ENCODE data around the gene UBN2. TPM values are rescaled to one million over a fixed set of nuclear protein-coding genes. Genes with fewer than 3 reads are reported as not detected.

UBN2 gene
- total RNA-seq, 1 experiment from 2014 or later, result 8.9 TPM

DNA sequence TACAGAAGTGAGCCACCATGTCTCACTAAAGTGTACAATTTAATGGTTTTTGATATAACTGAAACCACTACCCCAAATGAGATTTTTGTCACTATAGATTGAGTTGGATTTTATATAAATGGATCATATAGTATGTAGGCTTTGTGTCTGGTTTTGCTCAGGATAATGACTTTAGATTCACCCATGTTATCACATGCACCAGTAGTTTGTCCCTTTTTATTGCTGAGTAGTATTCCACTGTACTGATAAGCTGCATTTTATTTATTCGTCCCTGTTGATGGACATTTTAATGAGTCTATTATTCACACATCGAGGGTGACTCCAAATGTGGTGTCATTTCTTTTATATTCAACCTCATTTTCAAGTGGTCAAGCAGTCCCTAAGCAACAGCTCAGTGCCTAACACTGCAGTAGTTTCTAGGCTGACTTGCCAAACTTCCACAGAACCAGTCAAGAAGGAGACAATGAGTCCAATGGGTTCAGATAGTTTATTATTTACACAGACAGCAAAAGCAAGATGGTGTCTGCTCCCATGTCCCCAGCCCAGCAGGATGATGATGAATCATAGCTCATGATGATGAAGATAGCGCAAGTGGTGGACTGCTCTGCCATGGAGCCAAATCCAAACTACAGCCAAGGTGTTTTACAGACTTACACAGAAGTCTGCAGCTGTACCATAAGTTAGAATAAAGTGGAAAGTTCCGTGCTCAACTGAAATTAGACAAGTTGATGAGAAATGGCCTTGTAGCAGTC, 103.5 kb downstream of the UBN2 start:
- H3K27me3 ChIP-seq (ENCODE audit: low read length), result no peaks in the 10 kb centered on the region
- no peaks in the 10 kb centered on the region for H3K79me2 ChIP-seq (ENCODE audit: low read length)
- no peak overlapping the region for H3K27ac ChIP-seq (ENCODE audit: low read length)
- H4K20me1 ChIP-seq (ENCODE audit: insufficient read depth, low read depth, low read length), result no peaks in the 10 kb centered on the region
- no peak overlapping the region for H3K9ac ChIP-seq (ENCODE audit: low read length)
- DNase-seq, result no peak
- no peak overlapping the region for H2AFZ ChIP-seq (ENCODE audit: low read length)
- H3K9me2 ChIP-seq (replicated peaks; ENCODE audit: insufficient read depth, low read length), result no peaks in the 10 kb centered on the region; the same call in 1 of the 2 replicates
- no peaks in the 10 kb centered on the region; the same call in 1 of the 2 replicates for H3K36me3 ChIP-seq (ENCODE audit: insufficient read depth, low read length)
- H3K4me1 ChIP-seq (ENCODE audit: low read length), result no peaks in the 10 kb centered on the region
- no peak overlapping the region for H3K4me2 ChIP-seq (ENCODE audit: low read depth, low read length, poor library complexity, severe bottlenecking)
- H3K9me3 ChIP-seq (ENCODE audit: low read length), result no peaks in the 10 kb centered on the region
- H3K4me3 ChIP-seq (ENCODE audit: low read length), result no peak overlapping the region

DNA sequence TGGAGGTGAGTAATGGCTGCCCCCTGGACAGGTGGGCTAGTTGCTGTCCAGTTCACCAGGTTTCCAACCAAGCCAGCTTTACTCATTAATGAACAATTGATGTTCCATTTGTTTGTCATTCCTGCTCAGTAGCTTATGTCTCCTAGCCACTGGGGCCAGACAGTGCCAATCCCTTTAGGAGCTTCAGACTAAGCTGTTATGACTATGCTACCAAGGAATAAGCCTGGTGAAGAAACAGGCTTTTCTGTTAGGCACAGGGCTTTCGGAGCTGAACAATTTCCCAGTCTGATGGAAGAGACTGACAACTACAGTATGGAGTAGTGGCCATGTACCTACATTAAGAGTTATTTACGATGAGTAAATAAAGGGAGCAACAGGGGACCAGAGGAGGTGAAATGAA, 108.0 kb downstream of the UBN2 start:
- Histone ChIP-seq H3K36me3 (ENCODE audit: insufficient read depth, low read length) (peaks cover 5% of the 10 kb centered on the region; the same call in 1 of the 2 replicates), H3K4me1 (ENCODE audit: low read length) (peaks cover 27% of the 10 kb centered on the region), H3K27ac (ENCODE audit: low read length) (no peak overlapping the region), H3K9ac (ENCODE audit: low read length) (no peak overlapping the region), H3K27me3 (ENCODE audit: low read length) (no peaks in the 10 kb centered on the region), H3K9me3 (ENCODE audit: low read length) (no peaks in the 10 kb centered on the region), H4K20me1 (ENCODE audit: insufficient read depth, low read depth, low read length) (no peaks in the 10 kb centered on the region), H3K9me2 (replicated peaks; ENCODE audit: insufficient read depth, low read length) (no peaks in the 10 kb centered on the region; the same call in 1 of the 2 replicates), H2AFZ (ENCODE audit: low read length) (no peak overlapping the region), H3K79me2 (ENCODE audit: low read length) (peaks cover 25% of the 10 kb centered on the region), H3K4me3 (ENCODE audit: low read length) (peak overlapping the region; percentile 48; the same call in 1 of the 2 replicates), H3K4me2 (ENCODE audit: low read depth, low read length, poor library complexity, severe bottlenecking) (no peak overlapping the region)
- DNase-seq, result no peak

DNA sequence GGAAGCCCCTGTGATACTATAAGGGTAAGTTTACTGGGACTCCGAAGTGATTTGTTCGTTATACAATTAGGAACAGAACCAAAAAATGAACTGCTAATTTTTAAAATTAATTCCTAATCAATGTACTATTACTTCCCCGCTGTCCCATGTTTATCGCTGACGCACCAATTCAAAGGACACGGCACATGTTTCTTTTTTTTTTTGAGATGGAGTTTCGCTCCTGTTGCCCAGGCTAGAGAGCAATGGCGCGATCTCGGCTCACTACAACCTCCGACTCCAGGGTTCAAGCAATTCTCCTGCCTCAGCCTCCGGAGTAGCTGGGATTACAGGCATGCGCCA, 108.6 kb downstream of the UBN2 start:
- Histone ChIP-seq H3K27me3 (ENCODE audit: low read length) (no peaks in the 10 kb centered on the region), H3K27ac (ENCODE audit: low read length) (no peak overlapping the region), H3K9ac (ENCODE audit: low read length) (no peak overlapping the region), H3K79me2 (ENCODE audit: low read length) (peaks cover 29% of the 10 kb centered on the region), H3K4me1 (ENCODE audit: low read length) (peaks cover 33% of the 10 kb centered on the region), H4K20me1 (ENCODE audit: insufficient read depth, low read depth, low read length) (no peaks in the 10 kb centered on the region), H3K9me3 (ENCODE audit: low read length) (no peaks in the 10 kb centered on the region), H2AFZ (ENCODE audit: low read length) (no peak overlapping the region; the same call in 1 of the 2 replicates), H3K4me2 (ENCODE audit: low read depth, low read length, poor library complexity, severe bottlenecking) (peak overlapping the region; percentile 20), H3K4me3 (ENCODE audit: low read length) (peak overlapping the region; percentile 48; the same call in 1 of the 2 replicates), H3K9me2 (replicated peaks; ENCODE audit: insufficient read depth, low read length) (no peaks in the 10 kb centered on the region; the same call in 1 of the 2 replicates), H3K36me3 (ENCODE audit: insufficient read depth, low read length) (peaks cover 9% of the 10 kb centered on the region; the same call in 1 of the 2 replicates)
- DNase-seq, result no peak

DNA sequence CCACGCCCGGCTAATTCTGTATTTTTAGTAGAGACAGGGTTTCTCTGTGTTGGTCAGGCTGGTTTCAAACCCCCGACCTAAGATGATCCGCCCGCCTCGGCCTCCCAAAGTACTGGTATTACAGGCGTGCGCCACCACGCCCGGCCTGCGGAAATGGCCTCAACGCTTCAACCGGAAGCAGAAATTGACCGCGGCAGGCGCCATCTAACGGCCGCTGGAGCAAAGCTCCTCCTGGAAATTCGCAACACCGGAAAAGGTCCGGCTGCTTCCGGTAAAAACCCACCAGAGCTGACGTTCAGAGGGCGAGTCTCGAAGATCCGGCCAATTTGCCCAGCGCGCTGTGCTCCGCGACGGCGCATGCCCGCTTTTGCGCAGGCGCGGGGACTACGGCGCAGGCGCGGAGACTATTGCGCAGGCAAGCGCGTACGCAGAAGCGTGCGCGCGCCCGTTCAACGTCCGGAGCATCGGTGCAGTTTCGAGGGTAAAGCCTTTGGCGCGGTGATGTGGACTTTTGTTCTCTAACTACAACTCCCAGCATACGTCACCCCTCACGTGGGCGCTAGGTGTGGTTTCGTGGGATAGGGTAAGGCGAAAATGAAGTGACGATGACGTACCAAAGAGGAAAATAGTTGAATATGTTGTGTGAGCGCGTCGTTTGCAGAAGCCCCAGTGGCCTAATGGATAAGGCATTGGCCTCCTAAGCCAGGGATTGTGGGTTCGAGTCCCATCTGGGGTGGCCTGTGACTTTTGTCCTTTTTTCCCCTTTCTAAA, 109.2 kb downstream of the UBN2 start:
- Histone ChIP-seq H3K9me2 (replicated peaks; ENCODE audit: insufficient read depth, low read length) (no peaks in the 10 kb centered on the region; the same call in 1 of the 2 replicates), H3K27me3 (ENCODE audit: low read length) (no peaks in the 10 kb centered on the region), H2AFZ (ENCODE audit: low read length) (no peak overlapping the region; the same call in 1 of the 2 replicates), H3K4me3 (ENCODE audit: low read length) (peak overlapping the region; percentile 95), H3K4me2 (ENCODE audit: low read depth, low read length, poor library complexity, severe bottlenecking) (peak overlapping the region; percentile 88), H3K27ac (ENCODE audit: low read length) (peak overlapping the region; percentile 90), H3K9me3 (ENCODE audit: low read length) (no peaks in the 10 kb centered on the region), H4K20me1 (ENCODE audit: insufficient read depth, low read depth, low read length) (no peaks in the 10 kb centered on the region), H3K4me1 (ENCODE audit: low read length) (peaks cover 39% of the 10 kb centered on the region), H3K36me3 (ENCODE audit: insufficient read depth, low read length) (peaks cover 9% of the 10 kb centered on the region; the same call in 1 of the 2 replicates), H3K9ac (ENCODE audit: low read length) (peak overlapping the region; percentile 99), H3K79me2 (ENCODE audit: low read length) (peaks cover 29% of the 10 kb centered on the region)
- peak; percentile 99 for DNase-seq

DNA sequence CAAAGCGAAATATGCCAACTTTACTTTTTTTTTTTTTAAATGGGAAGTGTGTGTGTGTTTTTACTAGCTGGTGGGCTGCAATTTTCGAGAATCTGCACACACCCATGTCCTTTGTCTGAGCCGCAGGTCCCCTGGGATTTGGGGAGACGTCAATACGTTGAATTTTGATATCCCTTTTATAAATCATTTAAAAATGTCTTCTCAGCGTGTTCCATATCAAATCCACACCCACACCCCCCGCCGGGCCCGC, 109.7 kb downstream of the UBN2 start:
- Histone ChIP-seq H3K4me3 (ENCODE audit: low read length) (peak overlapping the region; percentile 95), H3K79me2 (ENCODE audit: low read length) (peaks cover 29% of the 10 kb centered on the region), H3K9me2 (replicated peaks; ENCODE audit: insufficient read depth, low read length) (no peaks in the 10 kb centered on the region; the same call in 1 of the 2 replicates), H3K27me3 (ENCODE audit: low read length) (no peaks in the 10 kb centered on the region), H3K27ac (ENCODE audit: low read length) (peak overlapping the region; percentile 90), H3K36me3 (ENCODE audit: insufficient read depth, low read length) (peaks cover 9% of the 10 kb centered on the region; the same call in 1 of the 2 replicates), H2AFZ (ENCODE audit: low read length) (peak overlapping the region; percentile 75; the same call in 1 of the 2 replicates), H3K4me2 (ENCODE audit: low read depth, low read length, poor library complexity, severe bottlenecking) (peak overlapping the region; percentile 88), H3K9me3 (ENCODE audit: low read length) (no peaks in the 10 kb centered on the region), H3K4me1 (ENCODE audit: low read length) (peaks cover 41% of the 10 kb centered on the region), H4K20me1 (ENCODE audit: insufficient read depth, low read depth, low read length) (no peaks in the 10 kb centered on the region), H3K9ac (ENCODE audit: low read length) (peak overlapping the region; percentile 99)
- no peak for DNase-seq

DNA sequence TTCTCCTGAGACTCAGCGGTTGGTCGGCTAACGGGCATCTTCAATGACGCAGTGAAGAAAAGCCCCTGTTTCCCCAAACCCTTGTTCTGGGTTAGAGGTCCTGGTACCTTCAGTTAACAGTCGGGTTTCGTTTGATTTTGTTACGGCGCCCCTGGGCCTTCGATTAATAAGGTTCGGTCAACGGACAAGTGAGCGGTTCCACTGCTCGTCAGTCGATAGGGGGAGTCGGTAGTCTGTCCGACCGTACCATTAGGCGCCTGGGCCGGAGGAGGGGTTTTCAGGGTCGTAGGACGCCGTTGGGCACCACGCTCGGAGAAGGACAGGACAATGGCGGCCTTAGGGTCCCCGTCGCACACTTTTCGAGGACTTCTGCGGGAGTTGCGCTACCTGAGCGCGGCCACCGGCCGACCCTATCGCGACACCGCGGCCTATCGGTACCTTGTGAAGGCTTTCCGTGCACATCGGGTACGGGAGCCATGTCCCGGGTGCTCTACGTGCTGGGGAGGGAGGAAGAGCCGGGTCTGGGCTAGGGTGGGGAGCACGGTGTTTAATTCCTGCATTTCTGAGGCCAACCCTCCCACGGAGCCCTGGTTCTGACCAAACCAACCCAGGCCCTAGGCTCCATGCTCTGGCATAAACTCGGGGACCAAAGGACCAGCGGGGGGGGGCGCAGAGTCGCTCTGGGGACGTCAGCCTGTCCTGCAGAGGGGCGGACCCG, 110.2 kb downstream of the UBN2 start, which contains the start of gene FMC1:
FMC1 (plus strand) TSS at position 280 of the 718 bp plus-strand sequence; CDS start at position 328, 48 bp downstream.
- no peaks in the 10 kb centered on the region for H3K27me3 ChIP-seq (ENCODE audit: low read length)
- peak within 1 kb of the TSS; percentile 90 for H3K27ac ChIP-seq (ENCODE audit: low read length)
- DNase-seq, result peak; percentile 97
- H3K4me3 ChIP-seq (ENCODE audit: low read length), result peak within 1 kb of the TSS; percentile 95
- no peaks in the 10 kb centered on the region for H4K20me1 ChIP-seq (ENCODE audit: insufficient read depth, low read depth, low read length)
- H2AFZ ChIP-seq (ENCODE audit: low read length), result peak within 1 kb of the TSS; percentile 75; the same call in 1 of the 2 replicates
- H3K9ac ChIP-seq (ENCODE audit: low read length), result peak within 1 kb of the TSS; percentile 99
- H3K4me1 ChIP-seq (ENCODE audit: low read length), result peaks cover 41% of the 10 kb centered on the region
- H3K9me3 ChIP-seq (ENCODE audit: low read length), result no peaks in the 10 kb centered on the region
- H3K4me2 ChIP-seq (ENCODE audit: low read depth, low read length, poor library complexity, severe bottlenecking), result peak within 1 kb of the TSS; percentile 88
- peaks cover 29% of the 10 kb centered on the region for H3K79me2 ChIP-seq (ENCODE audit: low read length)
- no peaks in the 10 kb centered on the region; the same call in 1 of the 2 replicates for H3K9me2 ChIP-seq (replicated peaks; ENCODE audit: insufficient read depth, low read length)
- peaks cover 11% of the 10 kb centered on the region for H3K36me3 ChIP-seq (ENCODE audit: insufficient read depth, low read length)

DNA sequence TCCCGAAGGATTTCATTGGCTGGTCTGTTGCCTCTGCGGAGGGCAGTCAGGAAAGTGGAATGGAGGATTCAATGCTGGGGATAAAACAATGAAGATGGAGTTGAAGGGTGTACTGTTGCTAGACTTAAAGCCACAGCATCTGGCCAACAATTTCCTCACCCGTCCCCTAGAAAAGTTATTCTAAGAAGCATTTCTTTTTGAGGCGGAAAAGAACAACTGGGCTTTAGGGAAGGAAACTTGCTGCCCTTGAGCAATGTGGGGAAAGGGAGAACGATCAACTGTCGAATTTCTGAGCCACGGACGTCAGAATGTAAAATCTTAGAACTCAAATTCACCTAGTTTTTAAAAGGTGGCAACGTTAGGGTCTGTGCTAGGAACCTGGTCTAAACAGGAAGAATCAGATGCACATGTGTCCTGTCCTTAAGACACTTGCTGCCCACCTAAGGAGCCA, 110.8 kb downstream of the UBN2 start:
- H3K27ac ChIP-seq (ENCODE audit: low read length), result peak overlapping the region; percentile 90
- H3K79me2 ChIP-seq (ENCODE audit: low read length), result peaks cover 29% of the 10 kb centered on the region
- H3K27me3 ChIP-seq (ENCODE audit: low read length), result no peaks in the 10 kb centered on the region
- peaks cover 41% of the 10 kb centered on the region for H3K4me1 ChIP-seq (ENCODE audit: low read length)
- H3K4me2 ChIP-seq (ENCODE audit: low read depth, low read length, poor library complexity, severe bottlenecking), result peak overlapping the region; percentile 88
- peaks cover 17% of the 10 kb centered on the region for H3K36me3 ChIP-seq (ENCODE audit: insufficient read depth, low read length)
- H2AFZ ChIP-seq (ENCODE audit: low read length), result 0 out of 2 replicates have a peak overlapping the region, but pooled peaks have one; percentile 23
- H4K20me1 ChIP-seq (ENCODE audit: insufficient read depth, low read depth, low read length), result no peaks in the 10 kb centered on the region
- peak overlapping the region; percentile 99 for H3K9ac ChIP-seq (ENCODE audit: low read length)
- DNase-seq, result no peak
- no peaks in the 10 kb centered on the region; the same call in 1 of the 2 replicates for H3K9me2 ChIP-seq (replicated peaks; ENCODE audit: insufficient read depth, low read length)
- peak overlapping the region; percentile 95 for H3K4me3 ChIP-seq (ENCODE audit: low read length)
- no peaks in the 10 kb centered on the region for H3K9me3 ChIP-seq (ENCODE audit: low read length)

Data from Karpas-422 (cell line).